OCI-LY1 (cell line): ENCODE results near the gene PAX2.

ENCODE experiments used
- CTCF ChIP-seq: fragments of 200-600 bp; sonication (generic), shearing (Covaris generic); IDR thresholded peaks from 2 replicates; pipeline ENCODE4 v1.5.1; 2017; ENCODE audit warnings: mild to moderate bottlenecking, antibody characterized with exemption, low read length, moderate library complexity, mixed read lengths
- EZH2 ChIP-seq: fragments of 200-600 bp; sonication (generic), shearing (Covaris generic); IDR thresholded peaks from 2 replicates; pipeline ENCODE4 v1.8.0; 2017; ENCODE audit warnings: borderline replicate concordance, mixed run types, mild to moderate bottlenecking, antibody characterized with exemption, low read length, moderate library complexity, mixed read lengths

- TF ChIP-seq CTCF (no peak), EZH2 (no peak)
Observed at GRCh38 chr10:100848770-100849169, 103.4 kb downstream of the PAX2 start.
